Stimulated activated CD4-positive, alpha-beta T cell treated with anti-CD3 and anti-CD28 coated beads, Interleukin-2, amount 100 ng/mL, for 48 hours (primary cell): ENCODE measurements around the gene MTFP1.
"Not testable (repeated sequence)": the region's sequence is repeated elsewhere in the genome, so short reads cannot be mapped to it uniquely, and the experiment has no call there.

Source experiments
- DNase-seq, 2 donors: peaks; one replicate each; pipeline ENCODE4 v3.0.0-alpha.2; 2020

Gene MTFP1

DNA sequence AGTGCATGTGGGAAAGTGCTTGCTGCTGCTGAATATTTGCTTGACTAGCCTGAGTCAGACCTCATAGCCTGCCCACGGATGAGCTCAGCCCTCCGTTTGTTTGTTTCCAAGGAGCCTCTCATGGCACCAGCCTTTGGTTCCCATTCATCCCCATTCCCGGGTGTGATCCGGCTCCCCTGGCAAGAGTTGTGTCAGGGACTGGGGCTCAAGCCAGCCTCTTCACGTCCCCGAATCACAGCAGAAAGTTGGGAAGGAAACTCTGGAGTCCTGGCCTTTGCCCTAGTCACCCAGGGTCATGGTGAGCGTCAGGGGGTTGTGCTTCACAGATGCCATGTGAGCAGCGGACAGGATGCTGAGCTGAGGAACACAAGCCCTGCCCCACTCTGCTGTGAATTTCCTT lies 32.4 kb downstream of the MTFP1 start:
- DNase-seq = no peak

GRCh38 chr22:30459181-30460052 lies 33.8 kb downstream of the MTFP1 start:
- no peak for DNase-seq

- no peak for DNase-seq
Observed at GRCh38 chr22:30460147-30460546, 34.6 kb downstream of the MTFP1 start.

GRCh38 chr22:30460555-30460954 lies 35.0 kb downstream of the MTFP1 start:
- not testable (repeated sequence) for DNase-seq

DNA sequence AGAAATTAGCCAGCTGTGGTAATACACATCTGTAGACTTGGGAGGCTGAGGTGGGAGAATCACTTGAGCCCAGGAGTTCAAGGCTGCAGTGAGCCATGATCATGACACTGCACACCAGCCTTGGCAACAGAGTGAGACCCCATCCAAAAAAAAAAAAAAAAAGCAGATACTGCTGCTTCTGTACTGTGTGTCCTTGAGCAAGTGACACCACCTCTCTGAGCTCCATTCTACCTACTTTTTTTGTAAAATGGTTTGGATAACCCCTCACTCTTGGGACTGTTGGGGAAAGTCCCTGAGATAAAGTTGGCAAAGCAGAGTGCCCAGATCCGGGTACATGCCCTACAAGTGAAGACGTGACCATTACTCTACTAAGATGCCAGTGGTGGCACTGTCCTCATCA lies 43.6 kb downstream of the MTFP1 start:
- no peak for DNase-seq

GRCh38 chr22:30470655-30471054 lies 45.1 kb downstream of the MTFP1 start:
- no peak for DNase-seq

DNA sequence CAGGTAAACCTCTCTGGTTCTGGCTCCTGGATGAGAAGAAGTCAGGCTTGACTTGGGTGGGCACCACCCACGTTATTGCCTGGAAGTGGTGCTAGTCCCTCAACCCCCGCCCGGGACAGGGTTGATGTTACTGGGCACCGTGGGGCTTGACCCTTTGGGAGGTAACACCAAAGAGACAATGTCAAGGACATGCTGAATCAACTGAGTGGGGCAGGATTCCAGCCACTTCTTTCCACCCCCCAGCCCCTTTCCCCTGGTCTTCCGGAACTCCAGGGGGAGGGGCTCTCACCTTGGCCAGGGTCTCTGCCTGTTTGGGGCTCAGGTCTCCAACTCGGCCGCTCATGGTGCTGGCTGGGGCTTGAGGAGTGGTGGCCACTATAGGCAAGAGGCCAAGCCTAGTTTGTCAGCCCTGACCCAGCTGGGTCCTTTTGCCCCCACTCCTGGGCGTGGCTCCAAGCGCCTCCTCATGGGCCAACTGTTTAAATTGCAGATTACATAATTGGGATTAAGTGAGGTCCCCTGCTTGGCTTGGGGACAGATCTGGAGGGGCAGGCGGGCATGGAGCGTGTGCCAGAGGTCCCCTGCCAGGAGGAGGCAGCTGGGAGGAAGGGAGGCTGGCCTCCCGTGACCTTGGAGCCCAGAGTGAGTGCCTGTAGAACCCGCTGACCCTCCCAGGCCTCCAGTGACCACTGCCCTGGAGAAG lies 46.2 kb downstream of the MTFP1 start, which contains the start of gene SEC14L3:
Gene SEC14L3, minus strand, starts transcription at position 402 of the 703 bp plus-strand sequence. Its CDS starts 59 bp downstream, at position 343.
- DNase-seq = no peak

- DNase-seq = no peak
Observed at GRCh38 chr22:30472994-30473720, 47.6 kb downstream of the MTFP1 start.

GRCh38 chr22:30474121-30474520 lies 48.6 kb downstream of the MTFP1 start:
- DNase-seq = no peak

GRCh38 chr22:30474683-30475424 lies 49.3 kb downstream of the MTFP1 start:
- DNase-seq = no peak
